H54 (cell line): ENCODE results near the gene NKTR.

Experiments used
- DNase-seq: peaks from one replicate; pipeline ENCODE4 v3.0.0; 2011; ENCODE audit warnings: low spot score, mixed read lengths; ENCODE audit not compliant: insufficient read length
- FAIRE-seq: peaks from 3 replicates; lab custom pipeline; 2011; peaks lifted over from hg19 to GRCh38; lab: Jason Lieb, UNC
- POLR2A ChIP-seq: IDR thresholded peaks from 2 replicates; pipeline ENCODE4 v1.6.1; 2011; ENCODE audit warnings: low read depth, mild to moderate bottlenecking, low read length

Gene NKTR

DNA sequence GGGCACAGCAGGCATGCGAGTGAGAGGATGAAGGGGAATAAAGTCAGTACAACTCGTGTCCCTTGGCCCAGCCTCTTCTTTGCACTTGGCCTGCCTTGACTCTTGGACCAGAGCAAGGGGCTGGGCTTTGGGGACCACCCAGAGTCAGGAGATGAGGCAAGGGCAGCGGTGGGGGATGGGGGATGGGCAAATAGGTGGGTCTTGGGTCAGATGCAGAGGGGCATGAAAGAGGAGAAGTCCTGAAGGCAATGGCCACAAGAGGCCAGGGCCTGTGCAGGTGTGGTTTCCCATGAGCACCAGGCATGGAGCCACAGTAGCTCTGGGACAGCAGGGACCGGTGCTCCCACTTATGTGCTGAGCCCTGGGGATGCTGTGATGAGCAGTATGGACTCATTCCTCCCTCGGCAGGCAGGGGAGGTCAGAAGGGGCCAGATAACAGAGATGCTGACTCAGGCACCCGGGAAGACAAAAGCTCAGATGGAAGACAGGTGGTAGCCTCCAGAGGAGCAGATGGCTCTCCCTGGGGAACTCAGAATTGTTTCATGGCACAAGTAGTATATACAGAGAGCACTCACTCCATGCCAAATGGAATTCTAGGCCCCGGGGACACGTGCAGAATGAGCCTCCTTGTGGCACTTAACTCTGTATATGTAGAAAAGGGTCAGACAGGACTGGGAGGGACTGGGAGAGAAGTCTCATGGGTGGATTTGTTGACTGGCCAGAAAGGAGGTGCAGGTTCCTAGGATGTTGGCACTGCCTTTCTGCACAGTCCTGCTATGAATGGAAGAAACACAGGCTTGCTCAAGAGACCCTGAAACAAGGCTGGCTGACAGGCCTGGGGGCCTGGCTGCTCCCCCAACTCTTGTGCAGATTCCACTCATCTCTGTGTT lies 67.3 kb downstream of the NKTR start:
- no peak for TF ChIP-seq POLR2A
- FAIRE-seq = no peak
- DNase-seq = no peak

DNA sequence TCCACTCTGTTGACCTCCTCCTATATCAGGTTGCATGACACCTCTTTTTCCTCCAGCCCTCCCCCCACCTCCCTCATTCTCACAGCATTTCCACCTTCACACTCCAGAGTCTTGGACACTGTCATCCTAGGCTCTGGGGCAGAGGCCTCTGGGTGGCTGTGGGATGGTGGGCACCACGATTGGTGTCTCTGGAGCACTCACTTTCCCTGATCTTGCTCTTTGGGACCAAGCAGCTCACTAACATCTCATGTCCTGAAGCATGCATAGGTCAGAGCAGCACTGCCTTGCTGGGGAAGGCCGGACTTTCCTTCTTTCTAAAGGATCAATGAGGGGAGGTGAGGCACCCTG lies 67.9 kb downstream of the NKTR start:
- DNase-seq (no peak), FAIRE-seq (no peak)
- TF ChIP-seq POLR2A = 0 out of 2 replicates have a peak, but pooled peaks have one; percentile 14

DNA sequence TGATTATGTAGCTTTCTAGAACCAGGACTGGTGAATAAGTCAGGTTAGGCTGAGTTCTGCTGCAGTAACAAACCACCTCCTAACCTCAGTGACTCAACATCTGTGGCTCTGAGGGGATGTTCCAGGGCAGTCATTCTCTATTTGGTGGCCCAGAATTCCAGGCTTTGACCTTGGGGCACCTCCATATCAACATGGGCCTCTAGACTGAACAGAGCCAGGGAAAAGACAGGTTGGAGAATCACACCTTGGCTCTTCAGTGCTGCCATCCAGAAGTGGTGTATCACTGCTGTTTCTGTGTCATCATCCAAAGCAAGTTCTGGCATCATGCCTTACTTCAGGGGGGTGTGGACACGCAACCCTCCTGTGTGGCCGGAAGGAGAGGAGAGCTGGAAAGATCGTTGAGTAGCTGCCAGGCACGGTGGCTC lies 68.3 kb downstream of the NKTR start:
- DNase-seq (no peak), FAIRE-seq (no peak)
- no peak for TF ChIP-seq POLR2A

GRCh38 chr3:42670051-42670576 lies 69.6 kb downstream of the NKTR start:
- FAIRE-seq = no peak
- no peak for DNase-seq
- no peak for TF ChIP-seq POLR2A

GRCh38 chr3:42670670-42671069 lies 70.2 kb downstream of the NKTR start:
- DNase-seq (no peak), FAIRE-seq (no peak)
- no peak for TF ChIP-seq POLR2A

DNA sequence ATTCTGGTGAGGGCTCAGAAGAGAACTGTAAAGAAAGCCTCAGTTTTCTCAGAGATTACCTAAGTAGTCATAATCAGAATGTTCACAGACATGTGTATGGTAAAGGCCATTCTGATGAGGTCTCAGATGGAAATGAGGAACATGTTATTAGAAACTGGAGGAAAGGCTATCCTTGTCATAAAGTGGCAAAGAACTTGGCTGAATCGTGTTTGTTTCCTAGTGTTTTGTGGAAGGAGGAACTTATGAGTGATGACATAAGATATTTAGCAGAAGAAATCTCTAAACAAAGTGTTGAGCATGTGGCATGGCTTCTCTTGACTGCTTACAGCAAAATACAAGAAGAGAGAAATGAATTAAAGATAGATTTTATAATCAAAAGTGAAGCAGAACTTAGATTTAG lies 72.0 kb downstream of the NKTR start:
- no peak for DNase-seq
- no peak for FAIRE-seq
- no peak for TF ChIP-seq POLR2A

GRCh38 chr3:42673082-42673481 lies 72.6 kb downstream of the NKTR start:
- DNase-seq (no peak), FAIRE-seq (no peak)
- TF ChIP-seq POLR2A = no peak

GRCh38 chr3:42674146-42674545 lies 73.7 kb downstream of the NKTR start:
- DNase-seq = no peak
- FAIRE-seq = no peak
- no peak for TF ChIP-seq POLR2A

- TF ChIP-seq POLR2A = no peak
- DNase-seq = no peak
- FAIRE-seq = no peak
These were observed 75.4 kb downstream of the NKTR start for GRCh38 chr3:42675909-42676308.

GRCh38 chr3:42678447-42678846 lies 78.0 kb downstream of the NKTR start:
- no peak for FAIRE-seq
- no peak for DNase-seq
- TF ChIP-seq POLR2A = no peak

DNA sequence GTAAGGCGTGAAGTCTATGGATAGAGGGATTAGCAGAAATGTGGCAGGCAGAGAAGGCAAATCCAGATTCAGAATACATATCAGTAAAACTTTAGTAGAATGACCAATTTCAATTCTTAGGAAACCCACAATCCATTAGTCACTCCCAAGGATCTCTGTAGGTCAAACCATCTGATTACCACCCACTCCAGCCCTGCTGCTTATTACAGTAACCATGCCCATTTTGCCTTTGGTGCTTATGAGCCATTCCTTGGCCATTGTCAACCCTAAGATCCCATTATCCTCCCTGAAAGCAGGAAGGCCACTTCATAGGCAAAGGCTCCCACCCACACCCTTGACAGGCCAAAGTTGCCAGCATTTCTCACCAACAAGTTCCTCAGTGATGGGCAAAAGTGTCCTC lies 79.8 kb downstream of the NKTR start:
- TF ChIP-seq POLR2A = no peak
- DNase-seq (no peak), FAIRE-seq (no peak)

GRCh38 chr3:42680806-42681205 lies 80.3 kb downstream of the NKTR start:
- no peak for FAIRE-seq
- DNase-seq = no peak
- no peak for TF ChIP-seq POLR2A

DNA sequence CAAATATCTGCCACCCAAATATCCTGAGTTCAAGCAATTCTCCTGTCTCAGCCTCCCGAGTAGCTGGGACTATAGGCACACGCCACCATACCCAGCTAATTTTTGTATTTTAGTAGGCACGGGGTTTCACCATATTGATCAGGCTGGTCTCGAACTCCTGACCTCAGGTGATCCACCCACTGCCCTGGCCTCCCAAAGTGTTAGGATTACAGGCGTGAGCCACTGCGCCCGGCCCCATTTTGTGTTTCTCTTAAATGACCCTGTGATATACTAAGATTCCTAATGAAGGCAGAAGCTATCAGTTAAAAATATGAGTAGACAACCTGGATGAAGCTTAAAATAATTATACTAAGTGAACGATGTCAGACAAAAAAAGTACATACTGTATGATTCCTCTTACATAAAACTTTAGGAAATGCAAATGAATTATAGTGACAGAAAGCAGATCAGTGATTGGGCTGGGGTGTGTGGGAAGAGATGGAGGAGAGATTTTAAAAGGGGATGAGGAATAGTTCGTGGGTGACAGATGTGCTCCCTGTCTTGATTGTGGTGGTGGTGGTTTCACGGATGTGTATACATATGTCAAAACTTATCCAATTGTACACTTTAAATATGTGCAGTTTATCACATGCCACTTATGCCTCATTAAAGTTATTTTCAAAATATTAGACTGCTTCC lies 81.0 kb downstream of the NKTR start:
- no peak for FAIRE-seq
- DNase-seq = no peak
- no peak for TF ChIP-seq POLR2A

GRCh38 chr3:42682301-42683070 lies 82.0 kb downstream of the NKTR start:
- TF ChIP-seq POLR2A = no peak
- DNase-seq = no peak
- FAIRE-seq = no peak
